NCI-H2227 (cell line): ENCODE measurements around the gene TAPBP.

Experiments
- DNase-seq: peaks from one replicate; lab custom pipeline; 2025; ENCODE audit not compliant: unreplicated experiment; lab: John Stamatoyannopoulos, UW

Gene TAPBP

GRCh38 chr6:33320315-33321181, 6.7 kb upstream of the TAPBP start:
- DNase-seq = no peak

GRCh38 chr6:33319939-33320314, 6.0 kb upstream of the TAPBP start:
- no peak for DNase-seq

- no peak for DNase-seq
Observed at GRCh38 chr6:33318426-33319073, 4.7 kb upstream of the TAPBP start.

- DNase-seq = peak; percentile 99
Observed at GRCh38 chr6:33317669-33318425, 4.0 kb upstream of the TAPBP start, which contains the start of gene ZBTB22. ZBTB22 (minus strand) TSS chr6:33317744; CDS start chr6:33316916, 828 bp downstream.

GRCh38 chr6:33317419-33317668, 3.5 kb upstream of the TAPBP start:
- DNase-seq = no peak

GRCh38 chr6:33316603-33317418, 2.9 kb upstream of the TAPBP start:
- no peak for DNase-seq

- DNase-seq = no peak
Observed at GRCh38 chr6:33315793-33316602, 2.1 kb upstream of the TAPBP start.

- peak; percentile 73 for DNase-seq
Observed at GRCh38 chr6:33314943-33315792, 1.3 kb upstream of the TAPBP start.

- peak; percentile 83 for DNase-seq
Observed at GRCh38 chr6:33314515-33314942, 651 bp upstream of the TAPBP start.

- DNase-seq = peak; percentile 84
Observed at GRCh38 chr6:33313105-33313708, 671 bp downstream of the TAPBP start.

- DNase-seq = peak; percentile 90
Observed at GRCh38 chr6:33312361-33313104, 1.3 kb downstream of the TAPBP start.

- DNase-seq = no peak
Observed at GRCh38 chr6:33306356-33306755, 7.5 kb downstream of the TAPBP start.

- DNase-seq = no peak
Observed at GRCh38 chr6:33305052-33305451, 8.8 kb downstream of the TAPBP start.

GRCh38 chr6:33304216-33304615, 9.7 kb downstream of the TAPBP start:
- no peak for DNase-seq

- DNase-seq = no peak
Observed at GRCh38 chr6:33301877-33302276, 12.0 kb downstream of the TAPBP start.

- DNase-seq = peak; percentile 97
Observed at GRCh38 chr6:33299237-33299944, 14.5 kb downstream of the TAPBP start.

- peak; percentile 75 for DNase-seq
Observed at GRCh38 chr6:33298773-33299236, 15.1 kb downstream of the TAPBP start, which contains the start of gene RGL2. RGL2 (minus strand) TSS chr6:33298942; CDS start chr6:33298610, 332 bp downstream.
